K562 (cell line): Measurements from ENCODE around the gene YIF1A. TPM values are rescaled to one million over a fixed set of nuclear protein-coding genes. Genes with fewer than 3 reads are reported as not detected.
A peak's percentile ranks its signal among the peaks of the same experiment; 100 is the strongest.

Experiments
- ARID3B ChIP-seq: fragments of 250-450 bp; sonication (Bioruptor Pico); IDR thresholded peaks from 2 replicates; pipeline ENCODE4 v1.4.0; 2020; ENCODE audit warnings: borderline replicate concordance
- HCFC1 ChIP-seq: IDR thresholded peaks from 2 replicates; pipeline ENCODE4 v1.6.1; 2012; ENCODE audit warnings: low read depth, low read length, improper control_type of control experiment
- KDM5B ChIP-seq: fragments of 200-600 bp; sonication (generic); IDR thresholded peaks from 2 replicates; pipeline ENCODE4 v1.6.1; 2012; ENCODE audit warnings: low read depth, mild to moderate bottlenecking, moderate library complexity, low read length, control low read depth, inconsistent platforms; ENCODE audit not compliant: insufficient replicate concordance
- MNT ChIP-seq, 2 experiments: fragments of 450-650 bp; conservative IDR thresholded peaks; 2 replicates each; pipeline ENCODE4 v1.6.1; 2017; ENCODE audit warnings: mild to moderate bottlenecking in 2 of 2, moderate library complexity in 2 of 2
- MYC ChIP-seq, 2 experiments: fragments of 250-450 bp in 1 of 2; sonication (Bioruptor Pico) in 1 of 2; IDR thresholded peaks; 2 replicates each; pipeline versions ENCODE4 v1.5.1 to v1.6.1; 2012 to 2021; ENCODE audit warnings: low read depth in 2 of 2, borderline replicate concordance in 1 of 2, improper control_type of control experiment in 1 of 2, low read length in 1 of 2, mild to moderate bottlenecking in 1 of 2, moderate library complexity in 1 of 2
- NR4A1 ChIP-seq, 2 experiments: fragments of 250-450 bp in 1 of 2; fragments of 450-650 bp in 1 of 2; sonication (Bioruptor Pico) in 1 of 2; IDR thresholded peaks; 2 replicates each; pipeline versions ENCODE4 v1.4.0 to v1.6.1; 2016 to 2020; ENCODE audit warnings: mild to moderate bottlenecking in 2 of 2, missing compliant biosample characterization in 1 of 2, missing genetic modification characterization in 1 of 2, moderate library complexity in 1 of 2
- PBX2 ChIP-seq, 2 experiments: IDR thresholded peaks in 1 of 2; conservative IDR thresholded peaks in 1 of 2; 2 replicates each; pipeline ENCODE4 v1.6.1; 2016; ENCODE audit warnings: low read depth in 2 of 2, mild to moderate bottlenecking in 1 of 2, missing compliant biosample characterization in 1 of 2, missing genetic modification characterization in 1 of 2, moderate library complexity in 1 of 2
- PML ChIP-seq: IDR thresholded peaks from 2 replicates; pipeline ENCODE4 v1.6.1; 2012; ENCODE audit warnings: low read length, inconsistent platforms
- RB1 ChIP-seq: fragments of 450-650 bp; IDR thresholded peaks from 2 replicates; pipeline ENCODE4 v1.6.1; 2017; ENCODE audit warnings: low read depth, mild to moderate bottlenecking
- STAG1 ChIP-seq: sonication (generic); formaldehyde crosslinking; IDR thresholded peaks from 2 replicates; pipeline ENCODE4 v1.5.0; 2020; ENCODE audit warnings: missing genetic modification reagents, borderline replicate concordance
- USF1 ChIP-seq: sonication (generic); formaldehyde crosslinking; IDR thresholded peaks from 2 replicates; pipeline ENCODE4 v1.9.0; 2022; ENCODE audit warnings: mild to moderate bottlenecking, missing genetic modification reagents
- ZBTB2 ChIP-seq: fragments of 450-650 bp; IDR thresholded peaks from 2 replicates; pipeline ENCODE4 v1.6.1; 2016; ENCODE audit warnings: antibody characterized with exemption
- ZNF263 ChIP-seq: sonication (generic); formaldehyde crosslinking; IDR thresholded peaks from 2 replicates; pipeline ENCODE4 v1.8.0; 2022; ENCODE audit warnings: mild to moderate bottlenecking, missing genetic modification reagents, borderline replicate concordance
- ZNF586 ChIP-seq: fragments of 450-650 bp; formaldehyde crosslinking; conservative IDR thresholded peaks from 2 replicates; pipeline ENCODE4 v1.4.0; 2020; ENCODE audit warnings: mild to moderate bottlenecking, moderate library complexity
- polyA plus RNA-seq, 8 experiments: library from polyadenylated mRNA; depleted of rRNA in 4 of 8; stranded (reverse) in 5 of 8; unstranded in 3 of 8; fragments of >200 nt; fragmentation: Nextera tagmentation in 2 of 8; fragmentation: Illumina TruSeq in 1 of 8; extraction: Ambion mirVana in 2 of 8; extraction: Trizol in 1 of 8; gene quantifications; 2 replicates each; pipeline versions ENCODE4 v1.2.1 to v1.2.3, GENCODE V29; 2011 to 2014; ENCODE audit warnings: inconsistent platforms in 1 of 8, missing spikeins in 1 of 8
- total RNA-seq, 7 experiments: library from RNA; depleted of rRNA in 6 of 7; stranded (reverse); fragments of >200 nt in 6 of 7; fragmentation: Illumina TruSeq in 2 of 7; extraction: Trizol in 2 of 7; gene quantifications; 2 replicates each; pipeline versions ENCODE4 v1.2.1 to v1.2.3, GENCODE V29; 2011 to 2021; ENCODE audit warnings: low replicate concordance in 1 of 7

Gene YIF1A
- total and polyA plus RNA-seq, 9 of the 15 experiments (the other 6 are each of a cell fraction or from before 2014, with no cell fraction given) = 8.6 to 121 (median 77.2) TPM

- no peak for TF ChIP-seq ZNF263 (CRISPR knock-in tag)
- no peak for TF ChIP-seq ARID3B (CRISPR knock-in tag)
- peak; percentile 60 for TF ChIP-seq USF1 (CRISPR knock-in tag)
- TF ChIP-seq MYC (IDR thresholded peaks at IDR 0.05; ENCODE audit: low read depth, low read length) = peak; percentile 94
- TF ChIP-seq MYC (CRISPR knock-in tag; IDR thresholded peaks at IDR 0.05; ENCODE audit: borderline replicate concordance, low read depth) = no peak
- TF ChIP-seq STAG1 (CRISPR knock-in tag) = no peak
- no peak; the same call in 1 of the 2 replicates for TF ChIP-seq NR4A1 (CRISPR knock-in tag; IDR thresholded peaks at IDR 0.05)
- TF ChIP-seq NR4A1 (tag; IDR thresholded peaks at IDR 0.05) = 0 out of 2 replicates have a peak, but pooled peaks have one; percentile 64
- TF ChIP-seq ZNF586 = no peak
- peak; percentile 82 for TF ChIP-seq PBX2 (CRISPR knock-in tag; IDR thresholded peaks at IDR 0.05; ENCODE audit: low read depth)
- peak; percentile 98 for TF ChIP-seq PBX2 (tag; conservative IDR thresholded peaks at IDR 0.05; ENCODE audit: low read depth)
- peak; percentile 91 for TF ChIP-seq KDM5B
- peak; percentile 55 for TF ChIP-seq PML
- peak; percentile 93 for TF ChIP-seq RB1
- TF ChIP-seq ZBTB2 = peak; percentile 90
- TF ChIP-seq MNT (conservative IDR thresholded peaks at IDR 0.05) = peak; percentile 57 to 87; a peak in 2 of 4 replicates
- TF ChIP-seq HCFC1 = peak; percentile 43
Observed at GRCh38 chr11:66288671-66289547, at the start of gene YIF1A (continued).
